Right lobe of liver (tissue), 4 donors: Measurements from ENCODE around the gene CLCN1.

Experiments
- POLR2A ChIP-seq: fragments of 450-650 bp; IDR thresholded peaks from one replicate; pipeline ENCODE4 v1.6.1; 2017; ENCODE audit warnings: antibody characterized with exemption, mild to moderate bottlenecking
- TF ChIP-seq, protein P1 (sequence below), 4 donors: fragments of 200-600 bp in 3 of 4; fragments of 450-650 bp in 1 of 4; IDR thresholded peaks; one replicate each; pipeline versions ENCODE4 v1.5.1 to v1.8.0; 2016 to 2022; ENCODE audit warnings: antibody characterized with exemption in 4 of 4, mild to moderate bottlenecking in 2 of 4
- donor health status: DM: no; HTN: no; CAD: no.
- donor health status: DM: no; HTN: no; CAD: no.
- donor health status: DM: no; HTN: yes; CAD: no.

DNA sequence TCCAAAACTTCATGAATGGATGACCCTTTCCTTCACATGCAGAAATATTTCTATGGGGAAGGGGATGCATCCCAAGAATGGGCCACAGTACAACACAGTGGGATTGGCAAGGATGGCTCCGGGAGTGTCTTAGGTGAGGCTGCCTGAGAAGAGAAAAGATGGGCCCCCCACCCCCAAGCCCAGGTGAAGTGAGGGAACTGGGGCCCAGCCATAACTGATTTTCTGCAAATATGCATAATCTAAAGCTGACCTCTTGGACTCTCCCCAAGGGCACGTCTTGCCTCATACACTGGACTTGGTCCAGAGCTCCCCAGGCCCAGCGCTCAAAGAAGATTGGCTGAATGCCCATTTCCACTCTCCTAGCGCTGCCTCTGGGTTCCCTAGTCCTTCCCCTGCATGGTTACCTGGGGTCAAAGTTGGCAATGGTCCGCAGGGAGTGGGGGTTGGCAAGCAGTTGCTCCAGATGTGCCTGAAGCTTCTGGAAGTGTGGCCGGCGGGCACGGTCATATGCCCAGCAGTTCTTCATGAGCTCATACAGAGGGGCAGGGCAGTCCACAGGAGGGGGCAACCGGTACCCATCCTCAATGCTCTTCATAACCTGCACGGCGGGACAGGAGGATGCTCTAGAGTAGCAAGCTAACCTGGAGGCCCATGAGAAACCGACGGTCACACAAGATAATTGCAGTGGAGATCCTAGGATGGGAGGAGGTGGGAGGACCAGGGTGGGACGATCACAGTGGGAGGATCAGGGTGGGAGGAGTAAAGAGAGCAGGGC lies 77.5 kb downstream of the CLCN1 start:
- TF ChIP-seq, protein P1, sequence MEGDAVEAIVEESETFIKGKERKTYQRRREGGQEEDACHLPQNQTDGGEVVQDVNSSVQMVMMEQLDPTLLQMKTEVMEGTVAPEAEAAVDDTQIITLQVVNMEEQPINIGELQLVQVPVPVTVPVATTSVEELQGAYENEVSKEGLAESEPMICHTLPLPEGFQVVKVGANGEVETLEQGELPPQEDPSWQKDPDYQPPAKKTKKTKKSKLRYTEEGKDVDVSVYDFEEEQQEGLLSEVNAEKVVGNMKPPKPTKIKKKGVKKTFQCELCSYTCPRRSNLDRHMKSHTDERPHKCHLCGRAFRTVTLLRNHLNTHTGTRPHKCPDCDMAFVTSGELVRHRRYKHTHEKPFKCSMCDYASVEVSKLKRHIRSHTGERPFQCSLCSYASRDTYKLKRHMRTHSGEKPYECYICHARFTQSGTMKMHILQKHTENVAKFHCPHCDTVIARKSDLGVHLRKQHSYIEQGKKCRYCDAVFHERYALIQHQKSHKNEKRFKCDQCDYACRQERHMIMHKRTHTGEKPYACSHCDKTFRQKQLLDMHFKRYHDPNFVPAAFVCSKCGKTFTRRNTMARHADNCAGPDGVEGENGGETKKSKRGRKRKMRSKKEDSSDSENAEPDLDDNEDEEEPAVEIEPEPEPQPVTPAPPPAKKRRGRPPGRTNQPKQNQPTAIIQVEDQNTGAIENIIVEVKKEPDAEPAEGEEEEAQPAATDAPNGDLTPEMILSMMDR (IDR thresholded peaks at IDR 0.05): no peak
- no peak for TF ChIP-seq POLR2A
